Hepatocyte (in vitro differentiated cells): ENCODE data around the gene SLX4.

Experiments
- EZH2phosphoT487 ChIP-seq: fragments of 200-600 bp; sonication (generic); IDR thresholded peaks from one replicate; pipeline ENCODE4 v1.6.1; 2018; ENCODE audit warnings: antibody characterized with exemption, mild to moderate bottlenecking, low read depth, moderate library complexity; ENCODE audit not compliant: unreplicated experiment, severe bottlenecking
- TF ChIP-seq, protein P1 (sequence below): fragments of 200-600 bp; sonication (generic); IDR thresholded peaks from 2 replicates; pipeline ENCODE4 v1.5.1; 2016; ENCODE audit warnings: antibody characterized with exemption, mild to moderate bottlenecking; ENCODE audit not compliant: poor library complexity

DNA sequence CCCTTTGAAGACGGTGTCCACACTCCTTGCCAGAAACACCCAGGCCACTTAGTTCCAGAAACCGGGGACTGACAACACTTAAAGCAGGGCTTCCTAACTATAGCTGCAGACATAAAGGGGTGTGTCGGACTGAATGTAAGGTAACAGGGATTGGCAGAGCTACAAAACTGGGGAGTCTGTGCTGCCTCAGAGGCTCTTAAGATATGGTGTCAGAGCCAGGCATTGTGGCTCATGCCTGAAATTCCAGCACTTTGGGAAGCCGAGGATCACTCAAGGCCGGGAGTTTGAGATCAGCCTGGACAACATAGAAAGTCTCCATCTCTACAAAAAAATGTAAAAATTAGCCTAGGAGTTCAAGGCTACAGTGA, 20.0 kb downstream of the SLX4 start:
- TF ChIP-seq, protein P1, sequence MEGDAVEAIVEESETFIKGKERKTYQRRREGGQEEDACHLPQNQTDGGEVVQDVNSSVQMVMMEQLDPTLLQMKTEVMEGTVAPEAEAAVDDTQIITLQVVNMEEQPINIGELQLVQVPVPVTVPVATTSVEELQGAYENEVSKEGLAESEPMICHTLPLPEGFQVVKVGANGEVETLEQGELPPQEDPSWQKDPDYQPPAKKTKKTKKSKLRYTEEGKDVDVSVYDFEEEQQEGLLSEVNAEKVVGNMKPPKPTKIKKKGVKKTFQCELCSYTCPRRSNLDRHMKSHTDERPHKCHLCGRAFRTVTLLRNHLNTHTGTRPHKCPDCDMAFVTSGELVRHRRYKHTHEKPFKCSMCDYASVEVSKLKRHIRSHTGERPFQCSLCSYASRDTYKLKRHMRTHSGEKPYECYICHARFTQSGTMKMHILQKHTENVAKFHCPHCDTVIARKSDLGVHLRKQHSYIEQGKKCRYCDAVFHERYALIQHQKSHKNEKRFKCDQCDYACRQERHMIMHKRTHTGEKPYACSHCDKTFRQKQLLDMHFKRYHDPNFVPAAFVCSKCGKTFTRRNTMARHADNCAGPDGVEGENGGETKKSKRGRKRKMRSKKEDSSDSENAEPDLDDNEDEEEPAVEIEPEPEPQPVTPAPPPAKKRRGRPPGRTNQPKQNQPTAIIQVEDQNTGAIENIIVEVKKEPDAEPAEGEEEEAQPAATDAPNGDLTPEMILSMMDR: no peak
- no peak for TF ChIP-seq EZH2phosphoT487
